Activated effector memory CD4-positive, alpha-beta T cell treated with anti-CD3 and anti-CD28 coated beads, Interleukin-2, amount 50 U/mL, for 16 hours (primary cell): ENCODE data around the gene GNA12.

Experiments
- DNase-seq: peaks from one replicate; pipeline ENCODE4 v3.0.0-alpha.2; 2020

GNA12 gene

GRCh38 chr7:2834748-2835441, 9.2 kb downstream of the GNA12 start:
- no peak for DNase-seq

- no peak for DNase-seq
Observed at GRCh38 chr7:2833083-2833910, 10.8 kb downstream of the GNA12 start.

GRCh38 chr7:2832461-2832860, 11.6 kb downstream of the GNA12 start:
- DNase-seq: no peak

- DNase-seq: no peak
Observed at GRCh38 chr7:2830609-2831376, 13.3 kb downstream of the GNA12 start.

- DNase-seq: no peak
Observed at GRCh38 chr7:2829040-2829439, 15.1 kb downstream of the GNA12 start.

GRCh38 chr7:2826771-2827170, 17.3 kb downstream of the GNA12 start:
- no peak for DNase-seq

- no peak for DNase-seq
Observed at GRCh38 chr7:2825559-2826227, 18.4 kb downstream of the GNA12 start.

- no peak for DNase-seq
Observed at GRCh38 chr7:2824678-2825461, 19.2 kb downstream of the GNA12 start.

- DNase-seq: no peak
Observed at GRCh38 chr7:2824026-2824677, 20.0 kb downstream of the GNA12 start.

- peak; percentile 28 for DNase-seq
Observed at GRCh38 chr7:2823130-2823529, 21.0 kb downstream of the GNA12 start.

- peak; percentile 22 for DNase-seq
Observed at GRCh38 chr7:2821842-2822507, 22.1 kb downstream of the GNA12 start.

- DNase-seq: peak; percentile 43
Observed at GRCh38 chr7:2821161-2821841, 22.8 kb downstream of the GNA12 start.

- DNase-seq: peak; percentile 30
Observed at GRCh38 chr7:2820508-2820934, 23.6 kb downstream of the GNA12 start.

- peak; percentile 27 for DNase-seq
Observed at GRCh38 chr7:2819954-2820397, 24.1 kb downstream of the GNA12 start.

- DNase-seq: peak; percentile 28
Observed at GRCh38 chr7:2819161-2819953, 24.8 kb downstream of the GNA12 start.

GRCh38 chr7:2818653-2819052, 25.5 kb downstream of the GNA12 start:
- no peak for DNase-seq

GRCh38 chr7:2818121-2818520, 26.0 kb downstream of the GNA12 start:
- DNase-seq: no peak

- DNase-seq: no peak
Observed at GRCh38 chr7:2817456-2817855, 26.7 kb downstream of the GNA12 start.

- no peak for DNase-seq
Observed at GRCh38 chr7:2815875-2816245, 28.2 kb downstream of the GNA12 start.
